Measurements from ENCODE around the gene TNFRSF9. TPM values are rescaled to one million over a fixed set of nuclear protein-coding genes. Genes with fewer than 3 reads are reported as not detected.

TNFRSF9 gene
- total and polyA plus RNA-seq, 2 of the 8 experiments (the other 6 are each of a cell fraction or from before 2014, with no cell fraction given), result not detected

DNA sequence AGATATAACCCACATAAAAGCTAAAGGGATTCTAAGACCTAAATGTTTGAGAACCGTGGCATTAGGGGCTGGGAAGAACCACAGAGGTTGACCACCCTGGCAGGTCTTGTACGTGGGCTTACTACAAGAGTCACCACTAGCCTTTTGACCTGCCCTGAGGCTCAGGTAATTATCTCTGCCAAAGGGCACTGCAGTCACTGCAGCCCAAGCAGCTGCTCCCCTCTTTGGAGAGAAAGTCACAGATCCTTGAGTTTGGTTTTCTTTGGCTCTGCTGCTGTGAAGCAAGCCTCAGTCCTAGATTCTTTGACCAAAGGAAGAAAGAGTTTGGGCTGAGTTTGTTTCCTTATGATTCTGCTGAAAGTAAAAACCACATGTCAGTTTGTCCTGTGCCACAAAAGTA is 32.4 kb upstream of the TNFRSF9 start:
- Histone ChIP-seq H3K4ac (replicated peaks; ENCODE audit: insufficient read length, low read depth, low read length) (no peak overlapping the region), H3K27ac (ENCODE audit: low read depth, low read length) (no peak overlapping the region), H3K18ac (ENCODE audit: extremely low read depth, low read length) (no peak overlapping the region), H2BK5ac (ENCODE audit: low read depth, low read length) (no peak overlapping the region), H3K4me3 (ENCODE audit: extremely low read depth in 1 of 4, insufficient read depth in 2 of 4, low read depth in 3 of 4, low read length in 4 of 4) (no peak overlapping the region), H3K9me3 (ENCODE audit: insufficient read depth in 2 of 2, low read depth in 1 of 2, low read length in 1 of 2) (no peaks in the 10 kb centered on the region), H3K36me3 (ENCODE audit: control insufficient read depth in 2 of 4, insufficient read depth in 4 of 4, low read length in 3 of 4) (peaks cover 15 to 58% (median 39%) of the 10 kb centered on the region in 4 experiments), H4K8ac (ENCODE audit: extremely low read depth, insufficient read depth, low read length) (no peak overlapping the region), H2AK5ac (ENCODE audit: low read depth, low read length) (no peak overlapping the region), H2BK120ac (replicated peaks; ENCODE audit: low read depth, low read length) (no peak overlapping the region), H2AFZ (ENCODE audit: low read length) (no peak overlapping the region), H3K4me1 (replicated peaks in 1 of 4; ENCODE audit: control insufficient read depth in 3 of 4, insufficient read depth in 4 of 4, low read length in 3 of 4) (no peaks in the 10 kb centered on the region), H3K27me3 (replicated peaks in 1 of 4; ENCODE audit: control insufficient read depth in 3 of 4, extremely low read depth in 1 of 4, insufficient read depth in 3 of 4, low read length in 3 of 4) (no peaks in the 10 kb centered on the region), H4K91ac (replicated peaks; ENCODE audit: insufficient read length, low read length) (no peak overlapping the region), H3K4me2 (ENCODE audit: insufficient read depth in 1 of 2, low read depth in 2 of 2, low read length in 2 of 2) (no peak overlapping the region), H3K23ac (ENCODE audit: insufficient read length) (no peak overlapping the region), H3K79me2 (ENCODE audit: control insufficient read depth in 1 of 2, insufficient read depth in 2 of 2, low read length in 2 of 2) (peaks cover 0 to 15% of the 10 kb centered on the region in 2 experiments; a peak in 1 of 4 replicates), H2BK12ac (ENCODE audit: low read depth, low read length) (no peak overlapping the region), H3K9ac (replicated peaks in 1 of 4; ENCODE audit: extremely low read depth in 1 of 4, low read depth in 3 of 4, low read length in 3 of 4) (no peak overlapping the region), H3K14ac (ENCODE audit: insufficient read length) (no peak overlapping the region), H3K56ac (replicated peaks; ENCODE audit: insufficient read length, low read depth, low read length) (no peak overlapping the region), H2BK20ac (ENCODE audit: low read length) (no peak overlapping the region), H4K5ac (ENCODE audit: insufficient read length, low read depth, low read length) (no peak overlapping the region), H4K20me1 (replicated peaks in 1 of 2; ENCODE audit: control insufficient read depth in 1 of 2, insufficient read depth in 2 of 2, low read length in 2 of 2) (peaks cover 2 to 5% of the 10 kb centered on the region in 2 experiments), H3K79me1 (ENCODE audit: low read depth, low read length) (0 out of 2 replicates have a peak, but pooled peaks cover 2% of the 10 kb centered on the region), H3K23me2 (ENCODE audit: low read depth, low read length) (no peaks in the 10 kb centered on the region), H2BK15ac (ENCODE audit: low read length) (no peak overlapping the region)
- no peak for DNase-seq (ENCODE audit: low read depth in 1 of 2, low spot score in 2 of 2)
- ChIA-PET POLR2A (ENCODE audit: partially characterized antibody) (interaction anchor here (1.3 kb wide), 1 partner anchor 13 kb away, joined by 4 read pairs; no protein-coding TSS in a partner anchor), CTCF (ENCODE audit: partially characterized antibody) (interaction anchor here (1.3 to 16.4 kb wide), 3 partner anchors 10 to 339 kb away, joined by 4 to 249 read pairs (median 4); no protein-coding TSS in a partner anchor)
- 93% methylated on average over 2 of the region's 2 CpGs; no CpG with 5 or more reads in 1 of the 2 experiments for WGBS, 2 experiments (ENCODE audit: extremely low coverage in 1 of 2, insufficient coverage in 1 of 2, insufficient read length in 1 of 2, insufficient replicate concordance in 2 of 2, low coverage in 1 of 2, low lambda C conversion rate in 2 of 2, missing lambda C conversion rate in 1 of 2)
- FAIRE-seq, result no peak
- TF ChIP-seq YY1 (IDR thresholded peaks at IDR 0.05; ENCODE audit: low read depth, low read length), result no peak
- no peak for TF ChIP-seq SRF (IDR thresholded peaks at IDR 0.05; ENCODE audit: low read depth, low read length)
- no peak for TF ChIP-seq FOSL1 (IDR thresholded peaks at IDR 0.05; ENCODE audit: insufficient read depth, low read depth, low read length)
- TF ChIP-seq CBX5 (IDR thresholded peaks at IDR 0.05; ENCODE audit: low read depth, low read length), result no peak
- TF ChIP-seq, protein P1, sequence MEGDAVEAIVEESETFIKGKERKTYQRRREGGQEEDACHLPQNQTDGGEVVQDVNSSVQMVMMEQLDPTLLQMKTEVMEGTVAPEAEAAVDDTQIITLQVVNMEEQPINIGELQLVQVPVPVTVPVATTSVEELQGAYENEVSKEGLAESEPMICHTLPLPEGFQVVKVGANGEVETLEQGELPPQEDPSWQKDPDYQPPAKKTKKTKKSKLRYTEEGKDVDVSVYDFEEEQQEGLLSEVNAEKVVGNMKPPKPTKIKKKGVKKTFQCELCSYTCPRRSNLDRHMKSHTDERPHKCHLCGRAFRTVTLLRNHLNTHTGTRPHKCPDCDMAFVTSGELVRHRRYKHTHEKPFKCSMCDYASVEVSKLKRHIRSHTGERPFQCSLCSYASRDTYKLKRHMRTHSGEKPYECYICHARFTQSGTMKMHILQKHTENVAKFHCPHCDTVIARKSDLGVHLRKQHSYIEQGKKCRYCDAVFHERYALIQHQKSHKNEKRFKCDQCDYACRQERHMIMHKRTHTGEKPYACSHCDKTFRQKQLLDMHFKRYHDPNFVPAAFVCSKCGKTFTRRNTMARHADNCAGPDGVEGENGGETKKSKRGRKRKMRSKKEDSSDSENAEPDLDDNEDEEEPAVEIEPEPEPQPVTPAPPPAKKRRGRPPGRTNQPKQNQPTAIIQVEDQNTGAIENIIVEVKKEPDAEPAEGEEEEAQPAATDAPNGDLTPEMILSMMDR (IDR thresholded peaks at IDR 0.05; ENCODE audit: control extremely low read depth in 1 of 3, insufficient read depth in 1 of 3, low read depth in 1 of 3, low read length in 3 of 3), result no peak
- TF ChIP-seq MAFK (IDR thresholded peaks at IDR 0.05; ENCODE audit: low read depth, low read length), result no peak
- TF ChIP-seq HDAC2 (IDR thresholded peaks at IDR 0.05; ENCODE audit: borderline replicate concordance in 1 of 2, low read depth in 2 of 2, low read length in 2 of 2), result no peak
- no peak for TF ChIP-seq NANOG (IDR thresholded peaks at IDR 0.05; ENCODE audit: insufficient read depth, low read depth, low read length, poor library complexity, severe bottlenecking)
- TF ChIP-seq BRCA1 (IDR thresholded peaks at IDR 0.05; ENCODE audit: low read depth, low read length), result no peak
- TF ChIP-seq KDM5A (IDR thresholded peaks at IDR 0.05; ENCODE audit: low read length), result no peak
- no peak for TF ChIP-seq RXRA (IDR thresholded peaks at IDR 0.05; ENCODE audit: insufficient read depth, low read depth, low read length)

All from H1 (cell line).